HG02943 (cell line): Measurements from ENCODE around the gene AKAP1.

Experiments used
- ATAC-seq: cut with Tn5 transposase; IDR thresholded peaks from one replicate; pipeline ENCODE4 v1.9.1; 2021; ENCODE audit warnings: mild to moderate bottlenecking, low read depth, moderate library complexity; ENCODE audit not compliant: unreplicated experiment

The AKAP1 gene

GRCh38 chr17:57125866-57126265 lies 40.8 kb downstream of the AKAP1 start:
- ATAC-seq, result no peak

- no peak for ATAC-seq
Observed at GRCh38 chr17:57130708-57131461, 45.8 kb downstream of the AKAP1 start.

DNA sequence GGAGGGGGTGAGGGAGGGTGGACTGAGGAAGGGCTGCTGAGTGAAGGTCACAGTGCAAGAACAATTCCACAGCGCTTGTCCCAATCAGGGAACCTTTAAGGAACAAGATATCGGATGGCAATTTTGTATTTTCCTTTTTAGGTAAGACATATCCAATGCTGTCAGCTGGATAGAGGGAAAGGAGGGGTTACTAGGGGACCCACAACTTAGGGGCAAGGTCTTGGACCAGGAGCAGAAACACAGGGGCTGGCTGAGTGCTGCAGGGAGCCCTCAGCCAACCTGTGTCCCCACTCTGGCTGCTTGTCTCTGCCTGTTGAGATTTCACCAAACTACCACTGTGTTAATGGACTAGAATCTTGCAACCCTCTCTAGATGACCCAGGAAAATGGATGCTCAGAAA lies 47.6 kb downstream of the AKAP1 start:
- ATAC-seq, result no peak

DNA sequence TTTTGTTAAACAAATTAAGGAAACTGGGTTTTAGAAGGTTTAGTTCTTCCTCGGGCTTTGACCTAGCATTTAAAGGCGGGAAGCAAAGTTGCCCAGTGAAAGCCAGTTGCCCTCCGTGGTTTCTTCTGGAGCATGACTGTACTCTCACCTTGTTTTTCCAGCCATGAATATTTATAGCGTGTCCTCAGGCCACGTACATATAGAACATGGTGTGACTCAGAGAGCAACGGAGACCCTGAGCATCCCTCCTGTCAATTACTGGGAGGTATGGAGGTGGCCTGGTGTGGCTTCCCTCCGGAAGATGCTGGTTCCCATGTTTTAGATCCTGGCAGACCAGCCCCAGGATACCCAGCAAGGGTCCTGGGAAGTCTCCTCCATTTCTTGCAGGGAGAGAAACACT lies 48.4 kb downstream of the AKAP1 start:
- no peak for ATAC-seq

GRCh38 chr17:57135026-57135788 lies 50.2 kb downstream of the AKAP1 start:
- no peak for ATAC-seq

DNA sequence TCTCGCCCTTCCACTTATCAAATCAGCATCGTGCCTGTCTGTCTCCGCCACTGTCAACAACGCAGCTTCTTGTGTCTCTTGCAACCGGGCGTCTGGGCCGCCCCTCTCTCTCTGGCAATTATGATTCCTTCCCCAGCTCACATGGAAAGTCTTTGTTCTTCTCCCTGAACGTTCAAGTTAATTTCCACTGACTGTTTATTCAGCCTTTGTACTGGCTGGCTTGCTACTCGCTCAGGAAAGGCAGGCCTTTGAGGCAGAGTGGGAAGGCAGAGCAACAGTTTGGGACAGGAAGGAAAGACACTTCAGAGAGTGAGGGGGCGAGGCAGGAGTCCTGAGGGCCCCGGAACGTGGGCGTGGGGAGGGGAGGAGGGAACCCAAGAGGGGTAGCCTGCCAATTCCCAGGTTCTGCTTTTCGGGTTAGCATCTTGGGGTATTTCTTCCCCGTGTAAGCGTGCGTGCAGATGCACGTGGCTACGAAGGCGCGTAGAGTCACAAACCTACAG lies 50.8 kb downstream of the AKAP1 start:
- ATAC-seq, result no peak

GRCh38 chr17:57136355-57136754 lies 51.3 kb downstream of the AKAP1 start:
- ATAC-seq, result no peak

DNA sequence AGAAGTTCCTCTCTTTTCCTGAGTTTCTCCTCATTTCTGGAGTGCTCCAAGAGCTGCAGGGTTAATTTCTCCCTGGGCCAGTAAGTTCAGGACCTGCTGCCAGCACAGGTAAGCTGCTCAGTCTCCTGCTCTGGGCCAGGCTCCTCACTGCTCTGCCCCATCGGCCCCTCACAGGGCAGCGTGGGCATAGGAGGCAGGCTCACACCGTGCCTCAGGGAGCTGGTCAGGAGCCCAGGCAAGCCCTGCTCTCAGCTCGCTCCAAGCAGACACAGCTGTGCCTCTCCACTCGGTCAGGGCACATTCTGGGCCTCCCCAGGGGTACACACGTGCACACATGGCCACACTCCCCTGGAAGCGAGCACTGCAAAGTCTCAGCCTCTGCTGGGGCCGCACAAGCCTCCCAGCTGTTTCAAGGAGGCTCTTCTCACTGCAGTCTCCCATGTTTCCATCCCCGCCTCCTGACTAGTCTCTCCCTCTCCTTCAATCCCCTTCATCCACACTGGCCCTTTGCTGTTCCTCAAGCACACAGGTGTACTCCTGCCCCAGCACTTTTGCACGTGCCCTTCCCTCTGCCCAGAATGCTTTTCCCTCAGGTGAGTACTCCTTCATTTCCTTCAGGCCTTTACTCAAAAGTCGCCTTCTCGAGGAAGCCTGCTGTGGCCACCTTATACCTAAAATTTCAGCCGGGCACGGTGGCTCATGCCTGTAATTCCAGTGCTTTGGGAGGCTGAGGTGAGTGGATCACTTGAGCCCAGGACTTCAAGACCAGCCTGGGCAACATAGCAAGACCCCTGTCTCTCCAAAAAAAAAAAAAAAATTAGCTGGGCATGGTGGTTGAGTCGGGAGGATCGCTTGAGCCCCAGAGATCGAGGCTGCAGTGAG lies 53.2 kb downstream of the AKAP1 start:
- ATAC-seq, result no peak

- no peak for ATAC-seq
Observed at GRCh38 chr17:57138956-57139576, 54.0 kb downstream of the AKAP1 start.

- no peak for ATAC-seq
Observed at GRCh38 chr17:57140316-57140715, 55.3 kb downstream of the AKAP1 start.

GRCh38 chr17:57142925-57143324 lies 57.9 kb downstream of the AKAP1 start:
- no peak for ATAC-seq

DNA sequence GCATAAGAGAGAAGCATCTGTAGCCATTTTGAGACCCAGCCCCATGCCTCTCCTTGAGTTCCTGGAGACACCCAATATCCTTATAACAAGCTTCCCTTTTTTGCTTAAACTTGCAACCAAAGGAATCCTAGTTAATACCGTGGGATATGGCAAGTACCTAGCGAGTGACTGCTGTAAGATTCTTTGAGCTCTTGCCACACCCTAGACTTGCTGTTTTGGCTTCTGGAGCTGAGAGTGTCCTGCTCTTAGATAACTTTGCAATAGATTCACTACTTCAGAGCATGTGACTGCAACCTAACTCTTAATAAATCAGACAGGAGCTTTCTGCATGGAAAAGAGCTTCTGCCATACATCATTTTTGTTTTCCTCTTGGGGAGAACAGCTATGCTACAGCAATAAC lies 58.3 kb downstream of the AKAP1 start:
- ATAC-seq, result no peak

DNA sequence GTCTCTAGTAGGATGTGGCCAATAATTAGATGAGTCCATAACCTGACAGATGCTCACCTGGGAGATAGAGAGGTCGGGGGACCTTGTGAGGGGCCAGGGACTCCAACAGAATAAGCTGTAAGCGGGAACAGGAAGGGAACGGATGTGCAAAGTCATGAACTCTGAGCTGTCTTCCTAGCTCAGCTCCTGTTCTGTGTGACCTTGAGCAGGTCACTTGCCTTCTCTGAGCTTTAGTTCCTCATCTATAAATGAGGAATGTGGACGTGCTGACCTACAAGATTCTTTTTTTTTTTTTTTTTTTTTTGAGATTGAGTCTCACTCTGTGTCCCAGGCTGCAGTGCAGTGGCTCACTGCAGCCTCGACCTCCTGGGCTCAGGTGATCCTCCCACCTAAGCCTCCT lies 58.9 kb downstream of the AKAP1 start:
- no peak for ATAC-seq

DNA sequence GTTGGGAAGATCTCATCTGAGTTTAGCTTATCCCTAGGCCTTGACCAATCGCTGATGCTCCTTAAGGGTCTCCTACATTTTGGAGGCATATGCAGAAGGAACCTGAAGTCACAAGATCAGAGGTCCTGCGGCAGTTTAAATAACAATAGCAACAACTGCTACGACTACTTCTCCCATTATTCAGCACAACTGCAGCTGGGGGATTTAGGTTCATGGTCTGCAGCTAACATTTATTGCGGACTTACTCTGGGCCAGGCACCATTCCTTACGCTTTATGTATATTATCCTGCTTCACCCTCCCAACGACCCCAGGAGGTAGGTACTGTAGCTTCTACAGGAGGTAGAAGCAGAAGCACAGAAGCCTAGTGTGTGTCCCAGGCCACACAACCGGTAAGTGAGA lies 59.5 kb downstream of the AKAP1 start:
- ATAC-seq, result no peak

GRCh38 chr17:57145347-57145746 lies 60.3 kb downstream of the AKAP1 start:
- no peak for ATAC-seq

- no peak for ATAC-seq
Observed at GRCh38 chr17:57146273-57146672, 61.2 kb downstream of the AKAP1 start.

DNA sequence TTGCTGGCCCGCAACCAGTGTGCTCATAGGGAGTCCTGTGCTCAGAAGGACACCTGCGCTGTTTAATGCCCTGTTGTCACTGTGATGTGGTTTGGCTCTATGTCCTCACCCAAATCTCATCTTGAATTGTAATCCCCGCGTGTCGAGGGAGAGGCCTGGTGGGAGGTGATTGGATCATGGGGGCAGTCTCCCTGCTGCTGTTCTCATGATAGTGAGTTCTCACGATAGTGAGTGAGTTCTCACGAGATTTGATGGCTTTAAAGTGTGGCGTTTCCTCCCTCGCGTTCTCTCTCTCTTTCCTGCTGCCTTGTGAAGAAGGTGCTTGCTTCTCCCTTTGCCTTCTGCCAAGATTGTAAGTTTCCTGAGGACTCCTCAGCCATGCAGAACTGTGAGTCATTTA lies 66.8 kb downstream of the AKAP1 start:
- no peak for ATAC-seq

- ATAC-seq, result no peak
Observed at GRCh38 chr17:57152967-57153528, 68.0 kb downstream of the AKAP1 start.

DNA sequence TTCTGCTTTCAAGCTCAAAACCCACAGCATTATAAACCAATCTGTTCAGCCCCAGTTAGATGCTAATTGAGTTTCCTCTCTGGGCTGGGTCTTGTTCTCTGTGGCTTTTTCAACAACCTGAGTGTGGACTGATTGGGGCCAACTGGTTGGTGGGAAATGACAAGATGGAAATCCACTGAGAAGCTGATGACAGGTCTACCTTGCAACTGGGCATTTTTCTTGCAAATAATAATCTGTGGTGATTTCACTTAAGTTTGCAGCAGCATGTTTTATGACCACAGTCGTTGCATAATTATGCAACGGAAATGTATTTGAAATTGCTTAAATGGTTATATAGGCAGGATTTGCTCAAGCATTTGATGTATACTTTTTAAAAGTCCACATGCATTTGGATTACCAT lies 69.9 kb downstream of the AKAP1 start:
- no peak for ATAC-seq

DNA sequence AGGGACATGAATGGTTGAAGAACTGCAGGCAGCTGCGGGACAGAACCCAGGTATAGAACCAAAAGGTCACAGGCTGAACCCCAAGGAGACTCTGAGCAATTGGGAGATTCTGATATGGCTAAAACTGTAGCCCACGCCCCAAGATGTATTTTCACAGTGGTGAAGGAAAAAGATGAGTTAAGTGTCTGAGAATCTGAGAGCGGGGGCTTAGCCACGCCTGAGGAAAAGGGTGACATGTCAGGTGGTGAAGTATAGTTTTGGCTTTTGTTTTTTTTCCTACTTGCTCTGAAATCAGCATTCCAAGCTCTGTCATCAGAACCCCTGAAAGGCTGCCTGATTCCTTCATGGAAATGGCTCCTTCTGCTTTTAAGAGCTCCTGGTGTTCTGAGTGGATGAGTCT lies 73.3 kb downstream of the AKAP1 start:
- no peak for ATAC-seq
